GM12875 (cell line): Measurements from ENCODE around the gene EMILIN2.

Experiments
- H3K4me3 ChIP-seq: one replicate; pipeline ENCODE4 v1.5.1; 2011; ENCODE audit warnings: low read depth, low read length, control low read depth
- TF ChIP-seq, protein P1 (sequence below): IDR thresholded peaks from 2 replicates; pipeline ENCODE4 v1.5.1; 2011; ENCODE audit warnings: low read depth, mild to moderate bottlenecking, control low read depth, inconsistent platforms, low read length, moderate library complexity, borderline replicate concordance; ENCODE audit not compliant: insufficient read depth

The EMILIN2 gene

DNA sequence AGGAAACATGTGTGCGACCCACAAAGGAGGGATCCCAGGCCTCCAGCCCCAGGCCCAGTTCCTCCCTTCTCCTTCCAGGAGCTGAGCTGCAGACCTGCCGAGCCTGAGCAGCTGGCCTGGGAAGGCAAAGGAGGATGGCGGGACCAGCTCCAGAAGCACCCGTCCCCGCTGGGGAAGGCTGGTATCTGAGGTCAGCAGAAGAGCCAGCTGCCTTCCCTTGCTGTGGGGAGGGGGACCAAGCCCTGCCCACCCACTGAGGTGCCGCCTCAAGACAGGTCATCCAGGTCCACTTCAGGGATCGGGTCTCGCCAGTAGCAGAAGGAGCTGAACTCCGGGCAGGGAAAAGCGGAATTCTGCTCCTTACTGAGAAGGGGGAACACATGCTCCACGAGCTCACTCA is 73.2 kb downstream of the EMILIN2 start:
- TF ChIP-seq, protein P1, sequence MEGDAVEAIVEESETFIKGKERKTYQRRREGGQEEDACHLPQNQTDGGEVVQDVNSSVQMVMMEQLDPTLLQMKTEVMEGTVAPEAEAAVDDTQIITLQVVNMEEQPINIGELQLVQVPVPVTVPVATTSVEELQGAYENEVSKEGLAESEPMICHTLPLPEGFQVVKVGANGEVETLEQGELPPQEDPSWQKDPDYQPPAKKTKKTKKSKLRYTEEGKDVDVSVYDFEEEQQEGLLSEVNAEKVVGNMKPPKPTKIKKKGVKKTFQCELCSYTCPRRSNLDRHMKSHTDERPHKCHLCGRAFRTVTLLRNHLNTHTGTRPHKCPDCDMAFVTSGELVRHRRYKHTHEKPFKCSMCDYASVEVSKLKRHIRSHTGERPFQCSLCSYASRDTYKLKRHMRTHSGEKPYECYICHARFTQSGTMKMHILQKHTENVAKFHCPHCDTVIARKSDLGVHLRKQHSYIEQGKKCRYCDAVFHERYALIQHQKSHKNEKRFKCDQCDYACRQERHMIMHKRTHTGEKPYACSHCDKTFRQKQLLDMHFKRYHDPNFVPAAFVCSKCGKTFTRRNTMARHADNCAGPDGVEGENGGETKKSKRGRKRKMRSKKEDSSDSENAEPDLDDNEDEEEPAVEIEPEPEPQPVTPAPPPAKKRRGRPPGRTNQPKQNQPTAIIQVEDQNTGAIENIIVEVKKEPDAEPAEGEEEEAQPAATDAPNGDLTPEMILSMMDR: no peak

DNA sequence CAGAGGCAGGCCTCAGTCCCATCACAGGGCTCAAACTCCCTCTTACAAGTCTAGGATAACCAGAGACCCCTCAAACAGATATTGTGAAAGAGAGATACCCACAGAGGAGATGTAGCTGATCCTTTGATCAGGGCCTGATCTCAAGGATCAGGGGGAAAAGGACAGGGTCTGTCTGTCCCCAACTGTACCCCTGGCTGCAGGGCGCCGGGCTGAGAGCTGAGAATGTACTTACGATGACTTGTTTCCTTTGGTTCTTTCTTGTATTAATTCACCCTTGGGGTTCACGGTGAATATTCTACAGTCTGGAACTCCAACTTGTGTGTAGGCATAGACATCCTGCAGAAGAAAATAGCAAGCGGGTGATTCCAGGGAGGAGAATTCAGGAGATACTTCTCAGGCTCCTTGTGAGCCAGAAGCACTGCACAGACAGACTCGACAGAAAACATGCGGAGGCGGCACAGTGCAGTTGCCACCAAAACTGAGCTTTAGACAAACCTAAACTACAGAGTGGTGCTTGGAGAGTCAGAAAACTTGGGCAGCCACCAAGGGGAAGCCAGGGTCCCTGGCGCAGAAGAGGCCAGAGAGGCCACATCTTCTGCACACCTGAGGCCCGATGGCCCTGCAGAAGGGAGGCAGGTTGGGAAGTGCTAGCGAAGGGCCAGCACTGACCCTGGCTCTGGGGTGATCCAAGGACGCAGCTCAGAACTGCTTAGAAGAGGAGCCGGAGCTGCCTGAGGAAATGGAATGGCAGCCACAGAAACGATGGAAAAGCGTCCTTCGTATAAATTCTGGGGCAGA is 73.9 kb downstream of the EMILIN2 start:
- H3K4me3 ChIP-seq: no peak overlapping the region
- TF ChIP-seq, protein P1: no peak

More for the DNA sequence above, 73.2 kb downstream of the EMILIN2 start:
- H3K4me3 ChIP-seq: no peak overlapping the region

DNA sequence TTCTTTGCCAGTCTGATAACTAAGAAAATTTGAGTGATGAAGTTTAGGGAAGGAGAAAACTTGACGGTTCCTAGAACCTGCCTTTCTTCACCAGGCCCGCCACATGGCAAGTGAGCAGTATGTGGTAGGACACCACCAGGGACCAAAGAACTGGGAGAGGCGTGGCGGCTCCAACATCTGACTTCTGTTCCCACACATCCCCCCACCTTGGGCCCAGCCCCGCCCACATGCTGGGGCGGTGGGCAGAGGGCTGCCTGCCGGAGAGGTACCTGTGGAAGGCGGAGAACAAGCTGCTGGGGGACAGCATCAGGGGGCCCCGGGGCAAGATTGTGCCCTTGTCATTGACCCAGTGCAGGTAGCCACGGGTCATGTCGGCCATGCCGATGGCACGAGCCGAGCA is 75.0 kb downstream of the EMILIN2 start:
- H3K4me3 ChIP-seq: no peak overlapping the region
- TF ChIP-seq, protein P1: no peak

DNA sequence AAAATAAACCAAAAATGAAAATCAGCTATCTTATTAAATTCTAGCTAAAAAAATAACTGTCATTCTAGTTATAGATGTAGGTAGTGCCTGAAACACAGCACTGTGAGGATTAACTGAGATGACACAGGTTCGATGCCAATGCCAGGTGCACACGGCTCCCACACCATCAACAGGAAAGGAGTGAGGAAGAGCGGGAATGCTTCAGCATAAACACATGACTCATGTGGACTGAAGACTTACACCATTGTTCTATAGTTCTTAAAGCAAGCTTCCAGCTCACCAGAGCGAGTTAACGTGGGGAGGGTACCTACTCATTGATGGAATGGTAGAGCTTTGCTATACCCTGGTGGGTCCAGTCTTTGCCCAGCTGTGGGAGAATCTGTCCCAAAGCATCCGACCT is 76.7 kb downstream of the EMILIN2 start:
- TF ChIP-seq, protein P1: no peak
- no peak overlapping the region for H3K4me3 ChIP-seq

DNA sequence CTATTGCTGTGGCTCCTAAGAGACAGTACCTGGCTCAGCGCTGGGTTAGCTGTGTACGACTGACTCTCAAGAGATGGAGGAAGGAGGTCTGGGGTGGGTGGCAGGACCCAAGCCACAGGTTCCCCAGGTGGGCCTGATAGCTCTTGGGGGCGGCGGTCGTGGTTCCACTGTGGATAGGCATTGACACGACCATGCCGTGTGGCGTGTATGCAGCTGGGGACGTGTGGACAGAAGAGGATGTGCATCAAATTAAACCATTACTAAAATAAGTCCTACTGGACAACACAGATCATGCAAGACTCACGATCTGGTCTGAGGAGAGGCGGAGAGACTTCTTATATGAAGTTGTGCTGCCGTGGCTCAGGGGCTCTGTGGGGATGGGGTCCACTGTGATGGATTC is 78.1 kb downstream of the EMILIN2 start:
- H3K4me3 ChIP-seq: no peak overlapping the region
- TF ChIP-seq, protein P1: no peak

DNA sequence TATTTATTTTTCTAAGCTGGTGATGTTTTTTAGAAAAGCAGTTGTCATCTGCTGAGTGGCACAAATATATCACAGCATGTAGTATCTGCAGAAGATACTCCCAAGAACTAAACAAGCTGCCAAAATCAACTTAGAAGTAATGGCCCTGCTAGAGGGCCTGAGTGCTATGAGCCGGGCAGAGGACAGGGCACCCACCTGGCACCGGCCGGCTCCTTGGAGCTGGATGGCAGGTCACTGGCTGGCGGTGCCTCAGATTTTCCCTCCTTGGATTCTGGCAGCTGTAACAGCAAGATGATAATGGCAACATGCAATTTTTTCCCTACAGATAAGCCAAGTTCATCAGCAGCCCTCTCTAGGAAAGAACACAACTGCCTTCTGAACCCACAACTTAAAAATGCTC is 79.7 kb downstream of the EMILIN2 start:
- TF ChIP-seq, protein P1: no peak
- H3K4me3 ChIP-seq: no peak overlapping the region

DNA sequence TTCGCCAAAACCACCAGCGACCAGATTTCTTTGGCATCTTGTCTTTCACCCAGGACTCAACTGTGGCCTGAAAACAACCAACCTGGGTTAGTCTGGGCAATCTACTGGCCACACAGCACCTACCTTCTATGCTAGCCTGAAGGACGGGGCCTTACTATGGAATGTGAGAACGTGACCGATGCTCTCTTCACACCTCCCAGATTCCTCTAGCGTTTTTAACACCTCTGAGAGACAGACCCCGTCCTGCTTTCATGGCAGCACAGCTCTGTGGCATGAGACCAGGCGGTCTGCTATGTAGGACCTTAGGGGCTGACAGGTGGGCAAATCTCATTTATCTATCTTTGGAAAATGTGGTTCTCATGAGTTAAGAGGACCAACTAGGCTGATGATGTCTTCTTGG is 80.9 kb downstream of the EMILIN2 start:
- H3K4me3 ChIP-seq: no peak overlapping the region
- TF ChIP-seq, protein P1: no peak
